Endothelial cell of umbilical vein (primary cell): ENCODE data around the gene ADARB1. TPM values are rescaled to one million over a fixed set of nuclear protein-coding genes. Genes with fewer than 3 reads are reported as not detected.

Experiments used
- BruUV-seq: library from RNA; stranded (reverse); fragments of 400-500 nt; replicated peaks from 2 replicates; lab custom pipeline; 2021; lab: Mats Ljungman, UMichigan
- CTCF ChIA-PET: fragments of 300-600, 350-600 bp; sonication (Branson Sonifier 250); formaldehyde crosslinking; loops from one replicate; lab custom pipeline; 2021; ENCODE audit warnings: antibody characterized with exemption, inconsistent platforms; lab: Charles Lee
- POLR2A ChIA-PET: fragments of 300-600, 350-600 bp; sonication (Branson Sonifier 250); formaldehyde crosslinking; loops from one replicate; lab custom pipeline; 2021; ENCODE audit warnings: antibody characterized with exemption, inconsistent platforms; lab: Charles Lee
- DNase-seq: peaks from one replicate; pipeline ENCODE4 v3.0.0-alpha.2; 2011; ENCODE audit warnings: low read depth, low spot score
- FAIRE-seq: peaks from 2 replicates; lab custom pipeline; 2011; peaks lifted over from hg19 to GRCh38; lab: Jason Lieb, UNC
- H2AFZ ChIP-seq: 2 replicates; pipeline ENCODE4 v1.6.0; 2012; ENCODE audit warnings: low read depth, low read length, control low read depth, inconsistent platforms
- H3K27ac ChIP-seq: 2 replicates; pipeline ENCODE4 v1.5.1; 2011; ENCODE audit warnings: low read depth, mild to moderate bottlenecking, control low read depth, low read length, moderate library complexity; ENCODE audit not compliant: insufficient read depth
- H3K27me3 ChIP-seq, 2 experiments: 2 replicates each; pipeline versions ENCODE4 v1.6.0 to v1.6.1; 2011; ENCODE audit warnings: low read length in 2 of 2, mixed read lengths in 1 of 2; ENCODE audit not compliant: control insufficient read depth in 2 of 2, insufficient read depth in 2 of 2
- H3K36me3 ChIP-seq, 2 experiments: 2 replicates in 1 of 2; 3 replicates in 1 of 2; pipeline ENCODE4 v1.5.1; 2011; ENCODE audit warnings: low read length in 2 of 2, mild to moderate bottlenecking in 1 of 2, moderate library complexity in 1 of 2; ENCODE audit not compliant: control insufficient read depth in 2 of 2, insufficient read depth in 2 of 2; ENCODE audit errors: extremely low read depth in 1 of 2
- H3K4me1 ChIP-seq: 3 replicates; pipeline ENCODE4 v1.5.1; 2011; ENCODE audit warnings: mild to moderate bottlenecking, low read length; ENCODE audit not compliant: control insufficient read depth, insufficient read depth; ENCODE audit errors: extremely low read depth
- H3K4me2 ChIP-seq: 2 replicates; pipeline ENCODE4 v1.6.1; 2011; ENCODE audit warnings: low read length, control low read depth, mixed read lengths; ENCODE audit not compliant: insufficient read depth
- H3K4me3 ChIP-seq, 3 experiments: fragments of 200-600 bp in 1 of 3; sonication (generic), shearing (Covaris generic) in 1 of 3; replicated peaks in 1 of 3; 2 replicates each; pipeline ENCODE4 v1.5.1; 2011 to 2016; ENCODE audit warnings: control low read depth in 3 of 3, low read length in 3 of 3, mild to moderate bottlenecking in 2 of 3, inconsistent platforms in 1 of 3, low read depth in 1 of 3, moderate library complexity in 1 of 3; ENCODE audit not compliant: insufficient read depth in 1 of 3
- H3K79me2 ChIP-seq: 2 replicates; pipeline ENCODE4 v1.6.0; 2012; ENCODE audit warnings: low read length, inconsistent platforms; ENCODE audit not compliant: control insufficient read depth, insufficient read depth
- H3K9ac ChIP-seq: replicated peaks from 2 replicates; pipeline ENCODE3; 2011; ENCODE audit warnings: low read length, control low read depth; ENCODE audit not compliant: insufficient read depth; ENCODE audit errors: extremely low read depth
- H3K9me1 ChIP-seq: replicated peaks from 3 replicates; pipeline ENCODE4 v1.6.0; 2011; ENCODE audit warnings: mild to moderate bottlenecking, low read length; ENCODE audit not compliant: control insufficient read depth, insufficient read depth; ENCODE audit errors: extremely low read depth
- H3K9me3 ChIP-seq: replicated peaks from 2 replicates; pipeline ENCODE4 v1.5.1; 2012; ENCODE audit warnings: low read length, inconsistent platforms; ENCODE audit not compliant: control insufficient read depth, insufficient read depth
- H4K20me1 ChIP-seq: replicated peaks from 2 replicates; pipeline ENCODE3; 2011; ENCODE audit warnings: mild to moderate bottlenecking, low read length; ENCODE audit not compliant: control insufficient read depth, insufficient read depth; ENCODE audit errors: extremely low read depth
- CTCF ChIP-seq, 2 donors: IDR thresholded peaks; 1 replicate in 1 of 2; 2 replicates in 1 of 2; pipeline ENCODE4 v1.5.1; 2011; ENCODE audit warnings: low read length in 2 of 2, mild to moderate bottlenecking in 2 of 2, moderate library complexity in 2 of 2, control low read depth in 1 of 2, inconsistent platforms in 1 of 2, low read depth in 1 of 2; ENCODE audit not compliant: insufficient read depth in 1 of 2; ENCODE audit errors: extremely low read depth in 1 of 2
- EZH2 ChIP-seq: IDR thresholded peaks from 2 replicates; pipeline ENCODE4 v1.6.1; 2012; ENCODE audit warnings: borderline replicate concordance, low read depth, mild to moderate bottlenecking, moderate library complexity, low read length, inconsistent platforms; ENCODE audit not compliant: severe bottlenecking
- FOS ChIP-seq: IDR thresholded peaks from 2 replicates; pipeline ENCODE4 v1.6.1; 2011; ENCODE audit warnings: mild to moderate bottlenecking, low read length, moderate library complexity, borderline replicate concordance; ENCODE audit not compliant: insufficient read depth
- GATA2 ChIP-seq: IDR thresholded peaks from 2 replicates; pipeline ENCODE4 v1.7.0; 2011; ENCODE audit warnings: low read depth, mild to moderate bottlenecking, moderate library complexity, mixed read lengths, low read length; ENCODE audit not compliant: insufficient read length, insufficient read depth
- JUN ChIP-seq: IDR thresholded peaks from 2 replicates; pipeline ENCODE4 v1.6.1; 2011; ENCODE audit warnings: borderline replicate concordance, low read depth; ENCODE audit not compliant: insufficient read length, insufficient read depth
- MAX ChIP-seq: IDR thresholded peaks from 2 replicates; pipeline ENCODE4 v1.6.1; 2011; ENCODE audit not compliant: insufficient read depth, insufficient read length
- MYC ChIP-seq: IDR thresholded peaks from one replicate; pipeline ENCODE4 v1.6.1; 2011; ENCODE audit warnings: mild to moderate bottlenecking, low read depth, low read length
- POLR2A ChIP-seq: IDR thresholded peaks from 2 replicates; pipeline ENCODE4 v1.6.1; 2012; ENCODE audit warnings: low read depth, mild to moderate bottlenecking, control low read depth, low read length
- POLR2AphosphoS5 ChIP-seq: IDR thresholded peaks from 2 replicates; pipeline ENCODE4 v1.6.1; 2012; ENCODE audit warnings: low read depth, mild to moderate bottlenecking, control low read depth, low read length, moderate library complexity; ENCODE audit not compliant: insufficient read depth
- dilution Hi-C: fragments of 300-500 bp; cut with MboI; formaldehyde crosslinking; loops from one replicate; pipeline ENCODE4 v1.15.0; 2019; ENCODE audit warnings: low sequenced_read_pairs; ENCODE audit not compliant: extremely low pct_ligation_motif_present
- intact Hi-C: fragments of 100-400 bp; cut with micrococcal nuclease; formaldehyde crosslinking; loops from one replicate; pipeline ENCODE4 v1.10.0; 2022
- polyA plus RNA-seq, 4 experiments: library from polyadenylated mRNA; depleted of rRNA in 3 of 4; stranded (reverse) in 3 of 4; unstranded in 1 of 4; fragments of >200 nt; gene quantifications; 2 replicates each; pipeline versions ENCODE4 v1.2.1 to v1.2.3, GENCODE V29; 2011 to 2012; ENCODE audit warnings: missing spikeins in 1 of 4
- total RNA-seq: library from RNA; stranded (reverse); gene quantifications from 2 replicates; pipeline ENCODE4 v1.2.3, GENCODE V29; 2021

The ADARB1 gene
- total and polyA plus RNA-seq, 2 donors (not counting 3 experiments of a cell fraction or from before 2014, with no cell fraction given): 32.5 to 54.3 TPM

- H3K27ac ChIP-seq: no peak overlapping the region
- H3K9ac ChIP-seq: no peak overlapping the region
- H3K4me3 ChIP-seq: no peak overlapping the region
- no peak for TF ChIP-seq MYC
- TF ChIP-seq GATA2: no peak
- no peak for TF ChIP-seq POLR2A
- TF ChIP-seq MAX: no peak
- TF ChIP-seq POLR2AphosphoS5: no peak
- no peak for TF ChIP-seq CTCF (IDR thresholded peaks at IDR 0.05; ENCODE audit: extremely low read depth in 1 of 2, insufficient read depth in 1 of 2, low read depth in 1 of 2, low read length in 2 of 2)
- no peak for TF ChIP-seq FOS
- no peak for TF ChIP-seq JUN
- TF ChIP-seq EZH2: no peak
- no peaks in the 10 kb centered on the region for H3K9me1 ChIP-seq
- intact Hi-C loops (no loop called here), dilution Hi-C loops (no loop called here)
- H3K27me3 ChIP-seq: no peaks in the 10 kb centered on the region
- FAIRE-seq (no peak), DNase-seq (no peak)
- ChIA-PET POLR2A (no interaction called here), CTCF (interaction anchor here (1.9 kb wide), 1 partner anchor 59 kb away, joined by 5 read pairs; no protein-coding TSS in a partner anchor)
- no peak overlapping the region for H3K4me2 ChIP-seq
- H2AFZ ChIP-seq: no peak overlapping the region
- peaks cover under 1 to 3% of the 10 kb centered on the region in 2 experiments for H3K36me3 ChIP-seq
- H3K79me2 ChIP-seq: no peaks in the 10 kb centered on the region
- H4K20me1 ChIP-seq: no peaks in the 10 kb centered on the region
- H3K4me1 ChIP-seq: peaks cover 3% of the 10 kb centered on the region
- H3K9me3 ChIP-seq: no peaks in the 10 kb centered on the region
- no TSS peak for BruUV-seq
Observed at GRCh38 chr21:45199201-45199600, 124.8 kb downstream of the ADARB1 start.
